GM19397 (cell line): ENCODE data around the gene CBLIF.
"Not testable (repeated sequence)": the region's sequence is repeated elsewhere in the genome, so short reads cannot be mapped to it uniquely, and the experiment has no call there.

Experiments used
- ATAC-seq: cut with Tn5 transposase; IDR thresholded peaks from one replicate; pipeline ENCODE4 v1.9.1; 2021; ENCODE audit warnings: mild to moderate bottlenecking, moderate library complexity; ENCODE audit not compliant: unreplicated experiment

CBLIF gene

GRCh38 chr11:59848439-59848838 is 3.1 kb upstream of the CBLIF start:
- ATAC-seq, result not testable (repeated sequence)

DNA sequence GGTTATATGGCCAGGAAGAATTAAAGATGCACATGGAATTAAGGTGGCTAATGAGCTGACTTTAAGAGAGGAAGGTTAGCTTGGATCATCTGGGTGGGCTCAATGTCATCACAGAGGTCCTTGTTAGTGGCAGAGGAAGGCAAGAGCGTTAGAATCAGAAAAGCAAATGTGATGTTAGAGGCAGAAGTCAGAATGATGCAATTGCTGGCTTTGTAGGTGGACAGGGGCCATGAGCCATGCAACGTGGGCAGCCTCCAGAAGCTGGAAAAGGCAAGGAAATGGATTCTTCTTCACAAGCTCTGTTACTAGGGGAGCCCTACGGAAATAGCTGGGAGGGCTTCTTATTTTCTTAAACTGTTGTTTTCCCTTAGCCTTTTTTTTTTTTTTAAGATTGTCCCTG is 2.3 kb upstream of the CBLIF start:
- ATAC-seq, result no peak

DNA sequence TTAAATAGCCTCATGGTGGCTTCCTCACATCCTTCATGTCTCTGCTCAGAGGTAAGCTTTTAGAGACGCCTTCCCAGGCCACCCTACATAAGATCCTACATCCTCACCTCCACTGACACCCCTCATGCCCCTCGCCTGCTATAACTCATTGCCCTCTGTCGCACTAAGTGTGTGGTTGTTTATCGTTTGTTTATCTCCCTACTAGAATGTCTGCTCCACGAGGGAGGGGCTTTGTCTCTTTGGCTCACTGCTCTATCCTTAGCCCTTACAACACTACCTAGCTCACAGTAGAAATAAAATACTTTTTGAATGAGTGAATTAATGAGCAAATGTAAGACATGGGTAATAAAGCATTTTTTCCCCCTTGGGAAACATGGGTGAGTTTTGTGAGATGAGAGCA is 1.3 kb upstream of the CBLIF start:
- no peak for ATAC-seq

- ATAC-seq, result no peak
Measured at GRCh38 chr11:59842316-59842715, 3.0 kb downstream of the CBLIF start.

GRCh38 chr11:59841514-59841913 is 3.8 kb downstream of the CBLIF start:
- no peak for ATAC-seq

DNA sequence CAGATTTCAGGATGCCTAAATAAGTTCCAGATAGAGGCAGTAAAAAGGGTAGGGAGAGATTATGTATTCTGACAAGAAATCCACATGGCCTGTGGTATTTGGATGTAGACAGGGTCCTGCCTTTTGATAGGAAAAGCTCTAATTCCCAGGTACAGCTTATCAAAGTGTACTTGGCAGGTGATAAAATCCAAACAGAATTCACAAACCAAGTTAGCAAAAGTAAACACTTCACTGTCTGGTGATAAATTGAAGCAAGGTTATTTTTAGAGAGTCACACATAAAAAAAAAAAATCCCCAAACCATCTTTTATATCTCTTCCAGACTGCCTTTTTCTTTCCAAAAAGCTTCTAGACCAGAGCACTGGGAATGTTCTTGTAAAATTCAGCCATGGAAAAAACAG is 5.7 kb downstream of the CBLIF start:
- no peak for ATAC-seq

GRCh38 chr11:59833602-59834001 is 11.7 kb downstream of the CBLIF start:
- ATAC-seq, result no peak

DNA sequence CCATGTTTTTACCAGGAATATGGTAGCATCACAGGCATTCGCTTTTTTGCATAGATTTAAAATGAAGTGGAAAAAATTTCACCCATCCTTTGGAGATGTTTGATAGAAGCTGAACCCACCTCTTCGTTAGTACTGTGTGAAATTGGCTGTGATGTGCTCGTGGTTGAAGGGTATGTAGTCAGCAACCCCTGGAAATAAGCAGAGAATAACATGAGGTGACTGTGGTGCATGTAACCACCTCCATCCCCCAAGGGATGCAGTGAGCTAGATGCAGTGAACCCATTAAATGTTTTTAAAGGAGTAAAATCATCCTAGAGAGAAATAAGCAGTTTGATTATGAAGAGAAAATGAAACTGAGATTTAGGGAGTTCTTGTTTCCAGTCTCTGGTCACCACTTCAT is 15.9 kb downstream of the CBLIF start:
- no peak for ATAC-seq

DNA sequence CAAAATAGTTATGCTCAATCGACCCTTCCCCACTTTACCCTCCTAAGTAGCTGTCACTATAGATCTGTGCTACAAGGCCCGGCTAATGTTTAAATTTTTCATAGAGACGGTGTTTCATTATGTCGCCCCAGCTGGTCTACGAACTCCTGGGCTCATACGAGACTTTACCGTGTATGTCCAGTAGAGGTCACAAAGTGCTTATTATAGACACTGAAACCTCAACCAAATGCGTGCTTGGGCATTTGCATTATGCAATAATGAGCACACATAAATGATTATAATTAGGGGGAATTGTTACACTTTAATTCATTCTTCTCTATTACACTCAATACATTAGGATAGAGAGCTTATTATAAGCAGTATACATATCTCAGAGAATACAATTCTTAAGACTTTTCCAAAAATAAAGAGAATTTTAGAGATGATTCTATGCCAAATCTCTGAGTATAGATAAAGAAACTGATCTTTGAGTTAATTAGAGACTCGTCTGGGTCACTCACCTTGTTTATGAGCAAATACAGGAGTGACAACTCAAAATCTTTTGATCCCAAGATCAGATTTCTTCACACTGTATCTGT is 22.2 kb downstream of the CBLIF start:
- ATAC-seq, result peak; percentile 76

DNA sequence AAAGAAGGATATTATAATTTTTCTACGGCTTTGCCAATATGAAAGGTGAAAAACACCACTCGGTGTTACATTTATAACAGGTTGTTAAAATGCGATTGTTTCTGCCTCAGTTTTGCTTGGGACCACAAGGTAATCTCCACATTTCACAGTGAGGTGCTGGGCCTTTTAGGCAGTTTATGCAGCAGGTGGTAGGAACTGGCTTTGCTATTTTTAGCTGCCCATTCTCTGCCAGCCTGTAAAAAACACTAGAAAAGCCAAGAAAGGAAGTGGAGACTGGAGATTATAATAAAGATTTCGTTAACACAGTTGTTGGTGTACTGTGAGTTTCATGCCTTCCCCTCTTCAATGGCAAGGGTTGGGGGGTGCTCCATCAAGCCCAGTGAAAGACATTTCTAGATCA is 26.7 kb downstream of the CBLIF start:
- no peak for ATAC-seq

DNA sequence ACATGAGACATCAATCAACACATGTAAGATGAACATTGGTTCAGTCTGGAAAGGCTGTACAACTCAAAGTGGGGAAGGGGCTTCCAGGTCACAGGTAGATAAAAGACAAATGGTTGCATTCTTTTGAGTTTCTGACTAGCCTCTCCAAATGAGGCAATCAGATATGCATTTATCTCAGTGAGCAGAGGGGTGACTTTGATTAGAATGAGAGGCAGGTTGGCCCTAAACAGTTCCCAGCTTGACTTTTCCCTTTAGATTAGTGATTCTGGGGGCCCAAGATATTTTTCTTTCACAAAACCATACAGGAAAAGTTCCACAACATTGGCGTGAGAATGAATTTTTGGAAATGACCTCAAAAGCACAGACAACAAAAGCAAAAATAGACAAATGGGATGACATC is 28.9 kb downstream of the CBLIF start:
- not testable (repeated sequence) for ATAC-seq

DNA sequence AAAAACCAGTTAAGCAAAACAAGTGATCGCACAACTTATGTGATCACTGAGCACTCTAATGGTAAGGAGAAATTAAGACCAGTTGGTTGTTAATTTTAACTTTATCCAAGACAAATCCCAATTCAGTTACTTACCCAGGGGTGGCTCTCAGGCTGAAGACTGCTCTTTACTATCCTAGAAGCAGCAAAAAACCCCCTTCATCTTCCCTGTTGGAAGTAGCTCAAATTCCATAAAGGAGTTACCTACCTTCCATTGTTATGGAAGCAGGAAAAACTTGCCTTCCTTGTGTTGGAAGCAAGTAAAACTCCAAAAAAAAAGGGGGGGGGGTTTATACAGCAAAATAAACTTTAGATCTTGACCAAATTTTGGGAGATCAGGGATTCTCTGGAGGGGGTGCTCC is 29.5 kb downstream of the CBLIF start:
- ATAC-seq, result no peak

- no peak for ATAC-seq
Measured at GRCh38 chr11:59814021-59814420, 31.3 kb downstream of the CBLIF start.

GRCh38 chr11:59813364-59813763 is 31.9 kb downstream of the CBLIF start:
- ATAC-seq, result no peak

GRCh38 chr11:59812220-59812619 is 33.1 kb downstream of the CBLIF start:
- ATAC-seq, result no peak

DNA sequence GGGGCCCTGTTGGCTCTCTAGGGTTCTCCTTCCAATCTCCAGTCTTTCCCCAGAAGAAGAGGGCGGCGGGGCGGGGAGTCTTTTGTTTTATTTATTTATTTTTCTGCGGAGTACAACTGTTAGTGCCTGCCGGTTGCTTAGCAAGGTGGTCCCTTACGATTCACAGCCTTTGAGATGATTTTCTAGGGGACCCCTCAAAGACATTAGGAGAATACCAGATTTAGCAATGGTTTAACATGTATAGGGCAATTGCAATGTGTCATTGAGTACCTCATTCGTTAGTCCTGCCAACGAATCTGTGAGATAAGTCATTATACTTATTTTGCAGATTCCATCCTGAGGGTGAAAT is 34.4 kb downstream of the CBLIF start:
- no peak for ATAC-seq

- ATAC-seq, result peak; percentile 99
Measured at GRCh38 chr11:59810189-59810910, 34.9 kb downstream of the CBLIF start, which contains the start of gene MRPL16. TSS of gene MRPL16 (minus strand) at chr11:59810778. CDS start at chr11:59810658, 120 bp downstream.

- ATAC-seq, result no peak
Measured at GRCh38 chr11:59807047-59807610, 38.2 kb downstream of the CBLIF start.

DNA sequence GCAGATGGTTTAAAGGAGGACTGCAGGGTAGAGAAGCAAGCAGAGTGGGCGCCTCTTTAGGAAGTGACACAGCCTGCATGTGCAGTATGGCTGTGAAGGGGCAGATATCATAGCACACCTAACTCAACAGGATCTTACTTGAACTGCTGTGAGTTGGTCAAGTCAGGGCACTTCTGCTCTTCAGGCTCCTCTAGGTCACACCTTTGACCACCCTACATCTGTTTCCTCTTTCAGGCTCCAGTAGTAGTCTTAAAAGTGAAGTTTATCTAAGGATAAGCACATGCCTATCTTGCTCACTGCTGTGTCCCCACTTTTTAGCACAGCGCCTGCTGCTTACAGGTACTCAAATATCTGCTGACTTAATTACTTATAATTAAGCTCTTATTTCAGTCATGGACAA is 41.2 kb downstream of the CBLIF start:
- ATAC-seq, result no peak

- ATAC-seq, result no peak
Measured at GRCh38 chr11:59802639-59803176, 42.6 kb downstream of the CBLIF start.

DNA sequence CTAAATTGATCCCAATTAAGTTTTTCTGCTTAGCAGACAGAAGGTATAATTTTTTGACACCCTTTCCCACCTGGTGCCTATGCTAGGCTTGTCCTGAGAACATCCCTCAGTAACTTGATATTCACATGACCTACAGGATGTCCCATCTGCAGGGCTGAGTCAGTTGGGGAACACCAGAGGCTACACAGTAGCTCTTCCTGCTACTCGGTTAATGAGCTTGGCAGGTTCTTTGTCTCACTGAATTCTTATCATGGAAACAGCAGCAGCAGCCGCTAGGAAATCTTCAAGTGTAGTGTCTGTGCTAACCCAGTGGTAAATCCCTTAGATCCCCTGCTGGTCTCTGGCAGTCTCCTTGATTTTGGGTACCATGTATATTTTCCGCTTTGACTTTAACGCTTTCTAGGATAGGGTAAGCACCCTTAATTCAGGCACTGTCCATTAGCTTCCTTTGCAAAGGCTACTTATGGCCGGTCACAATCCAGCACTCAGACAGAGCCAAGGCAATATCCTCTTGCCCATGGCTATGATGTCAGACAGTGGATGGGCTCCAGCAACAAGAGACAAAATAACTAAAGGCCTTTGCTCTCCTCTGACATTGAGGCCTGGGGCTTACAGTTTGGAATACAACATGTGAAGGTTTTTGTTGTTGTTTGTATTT is 43.2 kb downstream of the CBLIF start:
- no peak for ATAC-seq
